DND-41 (cell line): ENCODE data around the gene SKIC8.

Experiments used
- ATAC-seq: fragments of 200-7000 bp; cut with Tn5 transposase; 3 replicates; pipeline ENCODE4 v1.9.1; 2021; ENCODE audit warnings: low read depth; ENCODE audit not compliant: insufficient read depth
- DNase-seq: peaks from one replicate; pipeline ENCODE4 v3.0.0-alpha.2; 2020
- H2AFZ ChIP-seq: 2 replicates; pipeline ENCODE4 v1.6.0; 2012; ENCODE audit warnings: low read depth, low read length
- H3K27ac ChIP-seq: 2 replicates; pipeline ENCODE4 v1.5.1; 2012; ENCODE audit warnings: low read length, inconsistent platforms
- H3K27me3 ChIP-seq: fragments of 200-600 bp; sonication (generic); 2 replicates; pipeline ENCODE4 v1.6.0; 2012; ENCODE audit warnings: low read length, mild to moderate bottlenecking, inconsistent platforms; ENCODE audit not compliant: insufficient read depth, poor library complexity
- H3K36me3 ChIP-seq: 2 replicates; pipeline ENCODE4 v1.5.1; 2012; ENCODE audit warnings: low read length, inconsistent platforms; ENCODE audit not compliant: insufficient read depth
- H3K4me1 ChIP-seq: 2 replicates; pipeline ENCODE4 v1.5.1; 2012; ENCODE audit warnings: mild to moderate bottlenecking, low read length; ENCODE audit not compliant: insufficient read depth
- H3K4me2 ChIP-seq: 2 replicates; pipeline ENCODE4 v1.6.0; 2012; ENCODE audit warnings: mild to moderate bottlenecking, moderate library complexity, low read length, inconsistent platforms; ENCODE audit not compliant: insufficient read depth
- H3K4me3 ChIP-seq, 2 experiments: fragments of 200-600 bp in 1 of 2; shearing (Covaris generic) in 1 of 2; 2 replicates each; pipeline ENCODE4 v1.5.1; 2012 to 2016; ENCODE audit warnings: inconsistent platforms in 2 of 2, low read length in 2 of 2, mild to moderate bottlenecking in 2 of 2, low read depth in 1 of 2, moderate library complexity in 1 of 2
- H3K79me2 ChIP-seq: 2 replicates; pipeline ENCODE4 v1.6.0; 2012; ENCODE audit warnings: low read length, inconsistent platforms; ENCODE audit not compliant: insufficient read depth
- H3K9ac ChIP-seq: 2 replicates; pipeline ENCODE4 v1.6.0; 2012; ENCODE audit warnings: low read depth, mild to moderate bottlenecking, inconsistent platforms, low read length, moderate library complexity
- H3K9me3 ChIP-seq: 2 replicates; pipeline ENCODE4 v1.5.1; 2012; ENCODE audit warnings: low read length, moderate library complexity, mild to moderate bottlenecking, inconsistent platforms; ENCODE audit not compliant: insufficient read depth, severe bottlenecking
- H4K20me1 ChIP-seq: 2 replicates; pipeline ENCODE4 v1.6.0; 2012; ENCODE audit warnings: low read length; ENCODE audit not compliant: insufficient read depth
- CTCF ChIP-seq: IDR thresholded peaks from 2 replicates; pipeline ENCODE4 v1.5.1; 2012; ENCODE audit warnings: borderline replicate concordance, low read length, moderate library complexity, mild to moderate bottlenecking; ENCODE audit not compliant: poor library complexity, severe bottlenecking; ENCODE audit errors: extremely low read depth
- EZH2 ChIP-seq: IDR thresholded peaks from 3 replicates; pipeline ENCODE4 v1.6.1; 2012; ENCODE audit warnings: borderline replicate concordance, low read depth, mild to moderate bottlenecking, moderate library complexity, low read length, inconsistent platforms; ENCODE audit not compliant: severe bottlenecking

Gene SKIC8

DNA sequence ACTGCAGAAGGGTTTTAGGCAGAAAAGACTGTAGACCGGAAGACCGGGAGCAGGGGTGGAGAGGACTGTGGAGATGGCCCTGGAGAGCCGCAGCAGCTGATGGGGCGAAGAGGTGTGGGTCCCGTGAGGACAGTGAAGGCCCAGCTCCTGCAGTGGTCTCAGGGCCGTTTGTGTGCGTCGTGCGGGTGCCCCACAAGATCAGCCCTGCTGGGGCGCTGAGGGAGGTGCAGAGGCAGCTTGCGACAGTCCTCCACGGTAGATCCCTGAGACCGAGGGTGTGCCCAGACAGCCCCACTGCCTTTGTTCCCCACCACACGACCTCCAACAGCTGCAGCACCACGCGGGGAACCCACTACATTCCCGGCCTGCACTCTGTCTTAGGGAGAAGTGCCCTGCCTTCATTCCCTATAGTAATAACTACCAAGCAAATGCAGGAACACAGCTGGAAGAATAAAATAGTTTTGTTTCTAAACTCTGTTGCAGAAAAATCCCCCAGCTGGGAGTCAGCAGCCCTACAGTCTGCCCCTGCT, 21.7 kb upstream of the SKIC8 start:
- H3K79me2 ChIP-seq = no peaks in the 10 kb centered on the region
- no peaks in the 10 kb centered on the region for H3K36me3 ChIP-seq
- H3K4me3 ChIP-seq = no peak overlapping the region
- no peaks in the 10 kb centered on the region for H4K20me1 ChIP-seq
- no peak overlapping the region for H3K27ac ChIP-seq
- H2AFZ ChIP-seq = no peak overlapping the region
- TF ChIP-seq EZH2 (no peak), CTCF (no peak)
- no peaks in the 10 kb centered on the region for H3K9me3 ChIP-seq
- DNase-seq = no peak
- H3K4me2 ChIP-seq = no peak overlapping the region
- no peaks in the 10 kb centered on the region for H3K27me3 ChIP-seq
- H3K9ac ChIP-seq = no peak overlapping the region
- no peak for ATAC-seq
- no peaks in the 10 kb centered on the region for H3K4me1 ChIP-seq

DNA sequence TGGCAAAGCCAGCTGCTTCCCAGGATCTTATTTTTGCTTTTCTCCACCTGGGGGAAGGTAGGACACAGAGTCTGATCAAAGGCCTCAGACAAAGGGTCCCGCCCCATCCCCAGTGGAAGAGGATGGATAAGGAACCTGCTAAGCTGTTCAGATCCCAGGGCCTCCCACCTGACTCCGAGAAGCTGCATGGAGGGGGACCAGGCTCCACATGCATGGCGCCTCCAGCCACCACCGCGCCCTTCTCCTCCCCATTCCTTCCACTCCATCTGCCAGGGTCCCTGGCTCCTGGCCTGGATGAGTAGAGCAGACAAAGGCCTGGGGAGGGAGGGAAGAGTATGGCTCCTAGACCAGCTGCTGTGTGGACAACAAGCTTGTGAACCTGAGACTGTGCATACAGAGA, 20.8 kb upstream of the SKIC8 start:
- no peak overlapping the region for H2AFZ ChIP-seq
- H3K4me1 ChIP-seq = no peaks in the 10 kb centered on the region
- H4K20me1 ChIP-seq = no peaks in the 10 kb centered on the region
- no peak overlapping the region for H3K4me3 ChIP-seq
- H3K9me3 ChIP-seq = no peaks in the 10 kb centered on the region
- DNase-seq (no peak), ATAC-seq (no peak)
- TF ChIP-seq EZH2 (no peak), CTCF (no peak)
- no peaks in the 10 kb centered on the region for H3K79me2 ChIP-seq
- no peak overlapping the region for H3K27ac ChIP-seq
- H3K27me3 ChIP-seq = no peaks in the 10 kb centered on the region
- no peak overlapping the region for H3K9ac ChIP-seq
- no peaks in the 10 kb centered on the region for H3K36me3 ChIP-seq
- no peak overlapping the region for H3K4me2 ChIP-seq

DNA sequence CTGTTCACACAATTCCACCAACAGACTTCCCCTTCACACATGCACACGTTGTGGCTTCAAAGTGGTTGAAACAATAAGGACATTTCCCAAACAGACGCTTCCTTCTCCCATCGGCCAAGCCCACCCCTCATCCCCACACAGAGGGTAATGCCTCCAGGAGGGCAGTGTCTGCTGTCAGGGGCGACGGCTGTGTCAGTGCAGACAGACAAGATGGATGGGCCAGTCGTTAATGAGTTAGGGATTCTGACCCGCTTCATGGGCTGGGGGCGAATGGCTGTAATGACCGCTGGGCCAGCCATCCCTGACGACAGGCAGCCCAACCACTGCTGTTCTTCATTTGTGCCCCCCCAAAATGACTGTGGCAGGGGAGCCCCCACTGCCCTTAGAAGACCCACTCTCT, 20.2 kb upstream of the SKIC8 start:
- TF ChIP-seq EZH2 (no peak), CTCF (no peak)
- Histone ChIP-seq H3K27ac (no peak overlapping the region), H3K36me3 (no peaks in the 10 kb centered on the region), H2AFZ (no peak overlapping the region), H4K20me1 (no peaks in the 10 kb centered on the region), H3K9ac (no peak overlapping the region), H3K9me3 (no peaks in the 10 kb centered on the region), H3K4me1 (no peaks in the 10 kb centered on the region), H3K27me3 (no peaks in the 10 kb centered on the region), H3K79me2 (no peaks in the 10 kb centered on the region), H3K4me2 (no peak overlapping the region), H3K4me3 (no peak overlapping the region)
- ATAC-seq = no peak
- no peak for DNase-seq

DNA sequence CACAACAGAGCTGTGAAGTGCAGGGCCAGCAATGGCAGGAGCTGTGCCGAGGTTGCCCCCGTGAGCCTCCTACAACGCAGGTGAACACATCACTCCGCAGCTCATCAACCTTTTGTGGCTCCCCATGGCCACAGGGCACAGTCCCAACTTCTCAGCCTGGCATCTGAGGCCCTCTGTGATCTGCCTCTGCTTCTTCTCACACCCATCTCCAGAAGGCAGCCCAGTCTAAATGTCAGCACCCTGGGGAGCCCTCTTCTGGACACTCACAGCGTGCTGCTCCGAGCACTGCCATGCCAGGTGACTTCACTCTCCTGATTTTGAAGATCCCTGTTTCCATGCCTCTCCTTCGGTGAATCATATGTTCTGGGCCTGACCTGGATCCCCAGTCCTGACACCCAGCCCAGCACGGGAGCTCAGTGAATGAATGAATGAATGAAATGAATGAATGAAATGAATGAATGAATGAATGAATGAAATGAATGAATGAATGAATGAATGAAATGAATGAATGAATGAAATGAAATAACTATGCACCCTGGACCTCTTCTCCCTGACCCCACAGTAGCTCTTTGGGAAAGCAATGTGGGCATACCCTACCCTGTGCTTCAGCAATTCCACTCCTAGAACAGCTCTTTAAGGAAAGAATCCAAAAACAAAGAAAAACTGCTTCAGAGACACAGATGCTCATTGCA, 17.9 kb upstream of the SKIC8 start:
- no peak overlapping the region for H3K27ac ChIP-seq
- no peaks in the 10 kb centered on the region for H3K79me2 ChIP-seq
- DNase-seq (no peak), ATAC-seq (peak; percentile 44; the same call in 1 of the 3 replicates)
- TF ChIP-seq EZH2 = no peak
- TF ChIP-seq CTCF = peak; percentile 35
- no peak overlapping the region for H3K4me3 ChIP-seq
- H3K36me3 ChIP-seq = no peaks in the 10 kb centered on the region
- H4K20me1 ChIP-seq = no peaks in the 10 kb centered on the region
- no peak overlapping the region for H3K9ac ChIP-seq
- peaks cover 5% of the 10 kb centered on the region for H3K27me3 ChIP-seq
- H2AFZ ChIP-seq = no peak overlapping the region
- no peaks in the 10 kb centered on the region for H3K4me1 ChIP-seq
- H3K9me3 ChIP-seq = no peaks in the 10 kb centered on the region
- no peak overlapping the region for H3K4me2 ChIP-seq
